Mesendoderm (in vitro differentiated cells): ENCODE measurements around the gene SMC6.

Source experiments
- DNase-seq: peaks from one replicate; pipeline ENCODE4 v3.0.0; 2013
- H2AK5ac ChIP-seq: 2 replicates; pipeline ENCODE4 v1.6.1; 2013; ENCODE audit warnings: low read length, inconsistent platforms
- H2BK120ac ChIP-seq: 2 replicates; pipeline ENCODE4 v1.6.1; 2013; ENCODE audit warnings: low read depth, mild to moderate bottlenecking, low read length, moderate library complexity, mixed read lengths
- H2BK15ac ChIP-seq: replicated peaks from 2 replicates; pipeline ENCODE4 v1.6.1; 2013; ENCODE audit warnings: low read depth, mild to moderate bottlenecking, moderate library complexity
- H2BK5ac ChIP-seq: 2 replicates; pipeline ENCODE4 v1.6.1; 2013; ENCODE audit warnings: low read length, inconsistent platforms
- H3K18ac ChIP-seq: 2 replicates; pipeline ENCODE4 v1.6.1; 2013; ENCODE audit warnings: mild to moderate bottlenecking, low read length, mixed read lengths
- H3K23ac ChIP-seq: one replicate; pipeline ENCODE4 v1.6.1; 2013; ENCODE audit warnings: low read length
- H3K27ac ChIP-seq: 2 replicates; pipeline ENCODE4 v1.5.1; 2013; ENCODE audit warnings: low read depth, mild to moderate bottlenecking, inconsistent platforms, low read length, moderate library complexity
- H3K27me3 ChIP-seq: 2 replicates; pipeline ENCODE4 v1.6.1; 2013; ENCODE audit warnings: low read length, control low read depth, mild to moderate bottlenecking, inconsistent platforms; ENCODE audit not compliant: insufficient read depth, poor library complexity
- H3K36me3 ChIP-seq: 2 replicates; pipeline ENCODE4 v1.6.1; 2013; ENCODE audit warnings: low read length, inconsistent platforms; ENCODE audit not compliant: control insufficient read depth, insufficient read depth
- H3K4ac ChIP-seq: one replicate; pipeline ENCODE4 v1.6.1; 2013; ENCODE audit warnings: low read depth, mild to moderate bottlenecking, low read length, moderate library complexity
- H3K4me1 ChIP-seq: 2 replicates; pipeline ENCODE4 v1.6.1; 2013; ENCODE audit warnings: low read depth, low read length, inconsistent platforms; ENCODE audit not compliant: control insufficient read depth
- H3K4me2 ChIP-seq: 2 replicates; pipeline ENCODE4 v1.6.1; 2013; ENCODE audit warnings: low read length
- H3K4me3 ChIP-seq: 2 replicates; pipeline ENCODE4 v1.5.1; 2013; ENCODE audit warnings: mild to moderate bottlenecking, low read length
- H3K56ac ChIP-seq: one replicate; pipeline ENCODE4 v1.6.1; 2013; ENCODE audit warnings: low read length
- H3K79me1 ChIP-seq: 2 replicates; pipeline ENCODE4 v1.6.1; 2013; ENCODE audit warnings: low read length, inconsistent platforms
- H3K79me2 ChIP-seq: 2 replicates; pipeline ENCODE4 v1.6.1; 2013; ENCODE audit warnings: mild to moderate bottlenecking, low read length; ENCODE audit not compliant: control insufficient read depth, insufficient read depth
- H3K9ac ChIP-seq: 2 replicates; pipeline ENCODE4 v1.6.1; 2013; ENCODE audit warnings: low read length, inconsistent platforms
- H4K5ac ChIP-seq: one replicate; pipeline ENCODE4 v1.6.1; 2013; ENCODE audit warnings: low read length
- H4K8ac ChIP-seq: one replicate; pipeline ENCODE4 v1.6.1; 2013; ENCODE audit warnings: low read depth, mild to moderate bottlenecking, control low read depth, low read length, moderate library complexity
- WGBS: extraction: QIAGEN DNeasy Blood & Tissue Kit; methylation state at CpG from one replicate; pipeline ENCODE4 v1.1.7; 2013; ENCODE audit warnings: low lambda C conversion rate, missing lambda C conversion rate; ENCODE audit not compliant: insufficient coverage; ENCODE audit errors: extremely low coverage; 5-methylcytosine and 5-hydroxymethylcytosine counted together

SMC6 gene

DNA sequence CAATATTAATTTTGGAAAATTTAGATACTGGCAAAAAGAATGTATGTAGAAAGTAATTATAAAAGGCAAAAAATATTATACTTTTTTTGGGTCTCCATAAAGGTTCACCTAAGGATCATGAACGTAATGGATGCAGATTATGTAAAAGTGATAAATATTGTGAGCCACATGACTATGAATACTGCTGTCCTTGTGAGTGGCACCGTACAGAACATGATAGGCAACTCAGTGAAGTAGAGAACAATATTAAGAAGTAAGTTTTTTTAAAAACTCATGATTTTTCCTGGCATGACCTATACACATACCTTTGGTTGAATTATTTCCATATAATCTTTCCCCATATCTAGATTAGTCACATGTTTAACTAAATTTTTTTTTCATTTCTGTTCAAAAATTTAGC is 18.9 kb upstream of the SMC6 start:
- no peak for DNase-seq
- Histone ChIP-seq H3K18ac (no peak overlapping the region), H3K23ac (no peak overlapping the region), H3K79me2 (no peaks in the 10 kb centered on the region), H2BK15ac (no peak overlapping the region), H3K79me1 (no peaks in the 10 kb centered on the region), H3K27me3 (no peaks in the 10 kb centered on the region), H3K27ac (no peak overlapping the region), H3K4me3 (no peak overlapping the region), H2BK120ac (no peak overlapping the region), H3K4ac (no peak overlapping the region), H3K36me3 (no peaks in the 10 kb centered on the region), H2BK5ac (no peak overlapping the region), H3K56ac (no peak overlapping the region), H4K5ac (no peak overlapping the region), H4K8ac (no peak overlapping the region), H3K4me1 (no peaks in the 10 kb centered on the region), H2AK5ac (no peak overlapping the region), H3K4me2 (no peak overlapping the region), H3K9ac (no peak overlapping the region)
- no CpG with 5 or more reads among the region's 2 CpGs for WGBS

DNA sequence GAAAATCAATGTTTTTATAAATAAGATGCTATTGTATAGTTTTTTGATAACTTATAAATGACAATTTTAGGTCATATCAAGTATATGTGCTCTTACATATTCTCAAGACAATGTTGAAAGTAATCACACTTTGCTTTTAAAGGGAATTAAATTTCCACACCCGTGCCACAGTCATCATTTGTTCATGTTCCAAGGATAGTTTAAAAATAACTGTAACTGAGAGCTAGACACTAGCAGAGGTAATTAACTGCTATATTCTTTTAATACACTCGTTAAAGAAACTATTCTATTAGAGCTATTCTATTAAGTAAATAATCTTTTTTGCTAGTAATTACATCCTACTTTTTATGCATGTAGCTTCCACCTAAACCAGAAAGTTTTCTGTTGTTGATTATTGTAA is 18.3 kb upstream of the SMC6 start:
- H2BK15ac ChIP-seq = no peak overlapping the region
- H3K23ac ChIP-seq = no peak overlapping the region
- H3K27me3 ChIP-seq = no peaks in the 10 kb centered on the region
- no peak overlapping the region for H2BK120ac ChIP-seq
- no peaks in the 10 kb centered on the region for H3K79me1 ChIP-seq
- no CpG with 5 or more reads among the region's 2 CpGs for WGBS
- H3K36me3 ChIP-seq = no peaks in the 10 kb centered on the region
- H3K27ac ChIP-seq = no peak overlapping the region
- no peak for DNase-seq
- no peaks in the 10 kb centered on the region for H3K4me1 ChIP-seq
- no peak overlapping the region for H3K4ac ChIP-seq
- H3K4me3 ChIP-seq = no peak overlapping the region
- no peak overlapping the region for H3K18ac ChIP-seq
- H4K5ac ChIP-seq = no peak overlapping the region
- H2BK5ac ChIP-seq = no peak overlapping the region
- no peak overlapping the region for H3K56ac ChIP-seq
- no peak overlapping the region for H3K4me2 ChIP-seq
- no peak overlapping the region for H2AK5ac ChIP-seq
- H3K79me2 ChIP-seq = no peaks in the 10 kb centered on the region
- no peak overlapping the region for H3K9ac ChIP-seq
- H4K8ac ChIP-seq = no peak overlapping the region

DNA sequence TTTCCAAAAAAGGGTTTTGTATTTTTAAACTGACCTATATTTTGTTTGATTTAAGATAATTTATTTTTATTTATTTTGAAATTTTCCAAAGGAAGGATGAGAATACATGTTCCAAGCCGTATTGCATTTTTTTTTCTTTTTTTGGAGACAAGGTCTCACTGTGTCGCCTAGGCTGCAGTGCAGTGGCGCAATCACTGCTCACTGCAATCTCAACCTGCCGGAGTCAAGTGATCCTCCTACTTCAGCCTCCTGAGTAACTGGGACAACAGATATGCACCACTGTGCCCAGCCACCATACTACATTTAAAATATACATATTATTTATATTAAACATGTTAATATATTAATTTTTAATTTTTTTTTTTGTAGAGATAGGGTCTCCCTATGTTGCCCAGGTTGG is 15.3 kb upstream of the SMC6 start:
- H3K27ac ChIP-seq = no peak overlapping the region
- DNase-seq = no peak
- H3K36me3 ChIP-seq = no peaks in the 10 kb centered on the region
- H3K23ac ChIP-seq = no peak overlapping the region
- no peak overlapping the region for H3K4ac ChIP-seq
- H3K27me3 ChIP-seq = no peaks in the 10 kb centered on the region
- H3K56ac ChIP-seq = no peak overlapping the region
- H2BK120ac ChIP-seq = no peak overlapping the region
- no peaks in the 10 kb centered on the region for H3K79me2 ChIP-seq
- no peak overlapping the region for H2BK15ac ChIP-seq
- WGBS = 100% methylated on average over 1 of the region's 4 CpGs
- no peak overlapping the region for H2AK5ac ChIP-seq
- no peak overlapping the region for H4K8ac ChIP-seq
- no peak overlapping the region for H3K18ac ChIP-seq
- no peaks in the 10 kb centered on the region for H3K4me1 ChIP-seq
- no peak overlapping the region for H2BK5ac ChIP-seq
- H3K79me1 ChIP-seq = no peaks in the 10 kb centered on the region
- H4K5ac ChIP-seq = no peak overlapping the region
- no peak overlapping the region for H3K9ac ChIP-seq
- no peak overlapping the region for H3K4me2 ChIP-seq
- no peak overlapping the region for H3K4me3 ChIP-seq

DNA sequence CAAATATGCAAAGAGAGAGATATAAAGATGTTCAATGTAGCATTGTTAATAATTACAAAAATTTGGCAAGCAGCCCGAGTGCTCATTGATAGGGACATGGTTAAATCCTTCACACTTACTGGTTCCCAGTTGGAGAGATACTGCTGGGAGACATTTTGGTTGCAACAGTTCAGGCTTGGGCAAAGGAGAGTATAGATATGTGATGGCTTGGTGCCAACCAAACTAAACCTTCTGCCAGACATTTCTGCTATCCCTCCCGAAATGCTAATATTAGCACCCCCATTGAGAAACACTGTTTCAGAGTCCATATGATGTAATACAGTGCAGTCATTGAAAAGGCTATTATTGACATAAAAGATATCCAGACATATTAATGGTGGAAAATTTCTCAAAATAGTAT is 11.8 kb upstream of the SMC6 start:
- no peaks in the 10 kb centered on the region for H3K36me3 ChIP-seq
- no peak overlapping the region for H4K5ac ChIP-seq
- H3K4me3 ChIP-seq = no peak overlapping the region
- H2BK5ac ChIP-seq = no peak overlapping the region
- H3K23ac ChIP-seq = no peak overlapping the region
- no peaks in the 10 kb centered on the region for H3K4me1 ChIP-seq
- no peak overlapping the region for H2BK120ac ChIP-seq
- H3K79me2 ChIP-seq = no peaks in the 10 kb centered on the region
- H3K56ac ChIP-seq = no peak overlapping the region
- H3K27me3 ChIP-seq = no peaks in the 10 kb centered on the region
- no peak overlapping the region for H2AK5ac ChIP-seq
- no peaks in the 10 kb centered on the region for H3K79me1 ChIP-seq
- no CpG with 5 or more reads among the region's 2 CpGs for WGBS
- no peak overlapping the region for H3K18ac ChIP-seq
- no peak overlapping the region for H3K27ac ChIP-seq
- no peak overlapping the region for H2BK15ac ChIP-seq
- H3K4me2 ChIP-seq = no peak overlapping the region
- DNase-seq = no peak
- H3K4ac ChIP-seq = no peak overlapping the region
- no peak overlapping the region for H4K8ac ChIP-seq
- no peak overlapping the region for H3K9ac ChIP-seq

DNA sequence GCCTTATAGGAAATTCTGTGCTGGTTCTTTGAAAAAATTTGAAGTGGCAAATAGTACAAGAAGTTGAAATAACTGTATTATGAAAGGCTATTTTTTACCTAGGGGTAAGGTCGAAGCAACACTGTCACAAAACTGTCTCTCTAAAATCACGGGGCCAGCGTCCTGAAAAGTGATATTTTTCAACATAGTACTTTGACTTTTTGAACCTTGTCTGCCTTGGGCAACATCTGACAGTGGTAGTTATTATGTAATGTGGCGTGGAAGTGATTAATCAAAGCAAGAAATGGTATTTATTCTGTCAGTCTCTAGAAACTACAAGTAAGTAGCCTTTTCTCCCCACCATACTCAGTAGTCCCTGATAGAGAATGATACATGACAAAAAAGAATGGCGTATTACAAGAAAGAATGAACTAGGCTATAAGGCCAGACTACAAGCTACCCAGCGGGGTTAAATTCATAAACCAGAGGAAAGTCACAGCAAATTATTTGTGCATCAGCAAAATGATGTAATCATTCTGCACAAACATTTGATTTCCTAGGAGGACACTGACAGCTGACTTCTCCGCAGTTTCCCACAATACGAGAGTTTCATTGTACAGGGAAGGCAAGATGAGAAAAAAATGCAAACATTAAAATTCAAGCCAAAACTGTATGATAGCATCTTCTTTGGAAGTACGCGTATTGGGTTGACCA is 10.2 kb upstream of the SMC6 start:
- H3K36me3 ChIP-seq = no peaks in the 10 kb centered on the region
- H3K27ac ChIP-seq = no peak overlapping the region
- no peak overlapping the region for H3K9ac ChIP-seq
- H4K8ac ChIP-seq = no peak overlapping the region
- no peak overlapping the region for H3K4me2 ChIP-seq
- no peaks in the 10 kb centered on the region for H3K4me1 ChIP-seq
- no peak overlapping the region for H3K4ac ChIP-seq
- peaks cover under 1% of the 10 kb centered on the region for H3K79me2 ChIP-seq
- no peak overlapping the region for H2BK120ac ChIP-seq
- no peaks in the 10 kb centered on the region for H3K27me3 ChIP-seq
- no peak overlapping the region for H3K56ac ChIP-seq
- no peak overlapping the region for H2AK5ac ChIP-seq
- no peaks in the 10 kb centered on the region for H3K79me1 ChIP-seq
- H2BK5ac ChIP-seq = no peak overlapping the region
- no peak overlapping the region for H2BK15ac ChIP-seq
- H3K23ac ChIP-seq = no peak overlapping the region
- no peak overlapping the region for H3K4me3 ChIP-seq
- WGBS = no CpG with 5 or more reads among the region's 10 CpGs
- H4K5ac ChIP-seq = no peak overlapping the region
- H3K18ac ChIP-seq = no peak overlapping the region
- DNase-seq = no peak

DNA sequence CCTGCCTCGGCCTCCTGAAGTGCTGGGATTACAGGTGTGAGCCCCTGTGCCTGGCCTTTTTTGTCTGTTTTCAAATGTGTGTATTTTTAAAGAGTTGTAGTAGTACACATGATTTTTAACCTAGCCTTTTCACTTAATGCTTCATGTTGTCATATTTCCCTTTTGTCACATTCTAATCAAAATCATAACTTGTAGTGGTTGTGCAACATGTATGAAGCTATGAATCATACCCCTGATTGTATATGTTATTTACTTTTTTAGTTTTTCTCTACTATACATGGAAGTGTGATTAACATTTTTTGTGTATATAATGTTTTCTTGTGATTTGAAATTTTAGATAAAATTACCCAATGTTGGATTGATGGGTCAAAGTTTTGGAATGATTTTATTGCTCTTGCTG is 8.8 kb upstream of the SMC6 start:
- no peak for DNase-seq
- Histone ChIP-seq H3K23ac (no peak overlapping the region), H3K56ac (no peak overlapping the region), H2AK5ac (no peak overlapping the region), H3K27me3 (no peaks in the 10 kb centered on the region), H3K4me2 (no peak overlapping the region), H2BK5ac (no peak overlapping the region), H3K4me3 (no peak overlapping the region), H3K4ac (no peak overlapping the region), H3K79me2 (peaks cover 5% of the 10 kb centered on the region), H3K18ac (no peak overlapping the region), H4K8ac (no peak overlapping the region), H3K4me1 (no peaks in the 10 kb centered on the region), H2BK15ac (no peak overlapping the region), H3K36me3 (no peaks in the 10 kb centered on the region), H3K9ac (no peak overlapping the region), H3K79me1 (no peaks in the 10 kb centered on the region), H3K27ac (no peak overlapping the region), H2BK120ac (no peak overlapping the region), H4K5ac (no peak overlapping the region)
- no CpG with 5 or more reads among the region's 1 CpG for WGBS
